ENCODE results near the gene B3GALNT2.
A peak's percentile ranks its signal among the peaks of the same experiment; 100 is the strongest.
"Not testable (repeated sequence)": the region's sequence is repeated elsewhere in the genome, so short reads cannot be mapped to it uniquely, and the experiment has no call there.

The B3GALNT2 gene

DNA sequence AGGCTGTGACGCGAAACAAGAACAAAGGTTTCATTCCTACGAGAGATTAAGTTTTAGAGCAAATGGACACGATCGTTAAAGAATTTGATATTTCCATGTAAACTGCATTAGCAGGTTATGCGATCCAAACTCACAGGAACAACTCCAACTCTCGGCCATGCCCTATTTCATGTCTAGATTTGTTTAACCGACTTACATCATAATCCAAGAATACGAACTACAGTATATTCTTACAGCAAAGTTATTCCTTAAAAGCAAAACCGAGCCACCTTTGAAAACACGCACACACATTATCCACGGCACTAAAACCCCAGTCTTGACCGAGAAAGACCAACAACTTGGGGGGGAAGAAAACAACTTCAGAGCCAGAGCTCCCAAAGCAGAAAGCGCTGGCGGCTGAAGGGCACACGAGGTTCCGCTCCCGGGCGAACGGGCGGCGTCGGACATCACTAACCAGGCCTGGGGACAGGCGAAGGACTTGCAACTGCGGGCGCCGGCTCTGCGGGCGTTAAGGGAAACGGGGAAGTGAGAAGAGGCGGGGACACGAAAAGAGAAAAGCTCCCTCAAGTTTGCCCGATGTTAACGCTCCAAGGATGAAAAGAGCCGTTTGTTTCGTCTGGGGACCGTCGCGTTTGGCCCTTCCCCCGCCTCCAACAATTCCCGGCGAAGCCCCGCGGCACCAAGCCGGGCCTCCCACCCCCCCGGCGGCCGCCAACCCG, 690 bp downstream of the B3GALNT2 start:
- peak; percentile 79 for DNase-seq

DNA sequence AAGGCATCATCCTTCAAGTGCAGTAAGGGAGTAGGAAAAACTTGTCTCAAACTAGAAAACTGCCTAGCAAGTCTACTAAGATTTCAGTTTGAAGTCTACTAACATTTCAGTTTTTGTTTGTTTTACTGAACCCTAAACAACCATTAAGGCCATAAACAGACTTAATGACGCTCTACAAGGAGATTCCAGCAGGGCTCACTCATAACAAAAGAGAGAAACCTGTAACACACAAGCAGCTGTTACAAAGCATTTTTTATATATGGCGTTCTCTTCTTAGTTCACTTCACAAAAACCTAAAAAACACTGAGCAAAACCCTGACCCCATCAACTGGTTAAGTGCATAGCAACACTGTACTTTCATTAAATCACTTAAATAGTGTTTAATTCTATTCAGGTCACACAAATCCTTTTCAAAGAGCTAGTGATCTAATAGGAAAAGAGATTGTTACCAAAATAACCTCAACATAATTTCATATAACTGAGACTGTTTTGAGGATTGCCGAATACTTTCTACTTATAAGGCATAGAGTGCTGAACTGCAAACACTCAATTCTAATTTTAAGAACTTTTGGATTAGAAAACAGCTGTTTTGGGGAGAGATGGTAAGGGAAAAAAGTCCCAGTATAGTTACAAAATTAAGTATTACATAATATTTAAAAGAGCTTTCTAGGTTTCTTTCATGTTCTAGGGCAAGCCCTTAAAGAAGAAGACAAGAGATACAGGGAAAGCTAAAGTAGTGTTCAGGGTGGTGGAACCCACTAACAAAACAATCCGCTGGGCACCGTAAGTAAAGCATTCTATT, 1.4 kb downstream of the B3GALNT2 start:
- DNase-seq, result peak; percentile 18

DNA sequence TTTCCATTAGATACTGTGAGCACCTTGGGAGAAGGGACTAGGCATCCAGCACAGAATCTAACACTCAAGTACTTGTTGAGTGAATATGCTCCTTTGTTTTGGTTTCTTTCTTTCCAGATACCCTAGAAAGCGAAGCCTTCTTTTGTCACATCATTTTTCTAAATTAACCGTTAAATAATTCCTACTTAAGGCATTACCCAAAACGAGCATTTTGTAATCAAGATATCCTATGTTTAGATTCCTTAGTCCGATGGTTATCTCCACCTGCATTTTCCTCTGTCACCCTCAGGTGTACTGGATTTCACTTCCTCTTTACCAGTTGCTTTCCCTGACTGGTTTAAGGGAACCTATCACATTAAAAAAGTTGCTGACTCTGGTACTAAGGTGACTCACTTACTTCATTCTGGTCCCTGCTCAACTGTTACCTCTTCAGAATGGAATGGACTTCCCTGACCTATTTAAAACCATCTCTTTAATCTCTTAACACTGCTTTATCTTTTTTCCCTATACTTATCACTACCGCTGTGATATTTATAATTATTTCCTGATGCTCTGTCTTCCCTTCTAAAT, 3.2 kb downstream of the B3GALNT2 start:
- DNase-seq, result no peak

DNA sequence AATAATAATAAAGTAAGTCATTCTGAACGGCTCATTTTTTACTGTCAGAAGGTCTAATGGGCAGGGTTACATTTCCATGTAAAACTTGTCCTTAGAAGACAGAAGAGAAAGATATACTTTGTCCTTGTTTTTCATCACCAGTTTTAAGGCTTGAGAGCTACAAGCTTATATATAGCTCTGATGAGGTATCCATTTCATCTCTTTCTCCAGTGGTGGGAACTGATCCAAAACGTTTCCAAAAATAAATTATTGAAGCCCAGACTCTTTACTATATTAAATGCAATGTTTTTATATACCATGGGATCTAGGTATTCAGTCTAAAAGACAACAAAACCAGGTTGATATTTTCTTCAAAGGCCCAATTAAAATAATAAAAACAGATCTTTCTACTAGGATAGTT, 8.7 kb downstream of the B3GALNT2 start:
- DNase-seq, result no peak

DNA sequence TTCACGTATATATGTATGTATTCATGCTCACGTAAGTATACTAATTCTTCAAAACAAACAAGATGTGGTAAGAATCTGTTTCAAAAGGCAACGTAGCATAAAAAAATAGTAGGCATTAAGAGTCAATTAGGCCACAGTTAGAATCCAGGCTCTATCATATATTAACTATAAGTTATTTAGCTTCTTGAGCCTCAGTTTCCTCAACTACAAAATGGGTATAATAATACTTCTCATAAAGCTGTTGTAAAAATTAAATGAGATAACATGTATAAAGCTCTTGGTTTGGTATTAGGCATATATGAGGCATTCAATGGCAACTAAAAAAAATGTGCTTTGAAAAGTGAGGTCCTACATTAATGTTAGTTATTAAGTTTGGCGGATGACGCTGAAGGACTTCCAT, 9.2 kb downstream of the B3GALNT2 start:
- no peak for DNase-seq

DNA sequence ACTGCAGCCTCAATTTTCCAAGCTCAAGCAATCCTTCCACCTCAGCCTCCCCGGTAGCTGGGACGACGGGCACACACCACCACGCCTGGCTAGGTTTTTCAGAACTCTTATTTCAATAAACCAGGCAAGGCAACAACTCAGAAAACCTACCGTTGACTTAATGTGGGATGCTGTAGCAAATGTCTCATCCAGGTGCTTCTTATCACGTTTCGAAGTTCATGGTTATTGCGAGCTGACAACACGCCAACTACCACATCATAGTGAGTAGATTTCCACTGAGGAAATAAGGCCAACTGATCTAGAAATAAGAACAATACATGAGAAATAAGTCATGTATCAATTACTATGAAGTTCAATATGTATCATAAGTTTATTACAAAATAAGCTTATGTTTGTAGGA, 9.7 kb downstream of the B3GALNT2 start:
- no peak for DNase-seq

DNA sequence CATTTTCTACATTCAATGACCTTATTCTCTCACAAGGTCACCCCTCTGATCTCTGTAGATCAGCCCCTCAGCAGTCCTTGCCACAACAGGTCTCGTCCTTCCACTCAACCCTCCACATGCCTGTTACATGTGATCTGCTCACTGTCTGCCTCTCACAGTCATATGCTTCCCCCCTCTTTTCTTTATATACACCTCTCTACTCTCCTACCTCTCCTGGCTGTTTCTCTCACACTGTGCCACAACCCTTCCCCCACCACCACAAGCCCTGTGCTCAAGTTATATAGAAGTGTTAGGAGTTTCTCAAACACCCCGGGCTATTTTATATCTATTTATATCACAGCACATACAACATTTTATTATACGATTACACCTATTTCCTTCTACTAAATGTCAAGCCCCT, 12.6 kb downstream of the B3GALNT2 start:
- no peak for DNase-seq

DNA sequence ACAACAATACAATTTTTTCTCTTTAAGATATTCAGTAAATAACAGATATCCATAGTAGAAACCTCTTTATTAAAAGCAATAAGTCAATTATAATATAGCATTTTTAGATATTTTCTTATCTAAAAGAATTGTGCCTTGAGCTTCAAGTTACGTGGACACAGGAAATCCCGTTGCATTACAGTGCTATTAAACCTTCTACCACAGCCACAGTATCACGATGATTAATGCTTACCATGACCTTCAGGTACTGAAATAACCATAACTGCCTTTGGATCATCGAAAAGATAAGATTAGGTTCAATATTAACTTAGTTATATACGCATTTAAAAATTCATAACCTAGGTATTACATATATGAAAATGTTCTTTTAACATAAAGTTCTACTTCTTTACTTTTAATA, 17.9 kb downstream of the B3GALNT2 start:
- no peak for DNase-seq

DNA sequence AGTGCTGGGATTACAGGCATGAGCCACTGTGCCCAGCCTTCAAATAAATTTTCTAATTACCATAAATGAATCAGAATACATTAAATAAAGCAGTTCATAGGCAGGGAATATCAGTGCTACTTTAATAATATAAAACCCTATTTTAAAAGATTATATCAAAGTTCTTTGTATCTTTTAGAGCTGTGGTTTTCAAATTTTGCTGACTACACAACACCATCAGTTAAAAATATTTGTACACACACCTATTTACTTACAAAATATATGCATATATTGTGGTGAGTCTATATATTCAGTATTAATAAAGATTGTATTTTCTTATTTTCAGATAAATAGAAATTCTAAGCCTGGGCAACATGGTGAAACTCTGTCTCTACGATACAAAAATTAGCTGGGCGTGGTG, 18.7 kb downstream of the B3GALNT2 start:
- no peak for DNase-seq

DNA sequence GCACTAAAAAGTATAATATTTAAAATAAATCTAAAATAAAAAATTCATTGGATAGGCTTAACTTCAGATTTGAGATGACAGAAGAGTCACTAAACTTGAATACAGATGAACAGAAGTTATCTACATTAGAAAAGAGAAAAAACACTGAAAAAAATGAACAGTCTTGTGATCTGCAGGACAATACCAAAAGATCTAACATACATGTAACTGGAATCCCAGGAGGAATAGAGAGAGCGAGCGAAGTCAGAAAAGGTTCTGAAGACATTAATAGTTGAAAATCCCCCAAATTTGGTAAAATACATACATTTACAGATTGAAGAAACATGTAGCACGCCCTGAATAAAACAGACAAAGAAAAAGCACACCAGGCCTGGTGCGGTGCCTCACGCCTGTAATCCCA, 21.2 kb downstream of the B3GALNT2 start:
- no peak for DNase-seq

DNA sequence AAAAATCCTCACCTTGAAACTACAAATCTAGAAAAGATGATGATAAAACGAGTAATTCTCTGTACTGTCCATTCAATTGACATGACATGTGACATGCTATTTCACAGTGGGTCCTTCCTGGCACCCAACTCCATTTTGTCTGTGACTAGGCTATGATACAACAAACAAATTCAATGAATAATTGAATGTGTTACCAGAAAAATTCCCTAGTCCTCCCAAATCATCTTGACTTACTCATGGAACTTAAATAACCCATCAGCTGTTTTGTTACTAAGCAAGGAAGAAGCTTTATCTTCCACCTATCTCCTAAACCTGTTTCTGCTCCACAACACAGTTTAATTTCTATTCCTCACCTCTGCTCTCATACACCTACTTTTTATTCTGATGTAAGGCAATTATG, 30.4 kb downstream of the B3GALNT2 start:
- DNase-seq, result no peak

DNA sequence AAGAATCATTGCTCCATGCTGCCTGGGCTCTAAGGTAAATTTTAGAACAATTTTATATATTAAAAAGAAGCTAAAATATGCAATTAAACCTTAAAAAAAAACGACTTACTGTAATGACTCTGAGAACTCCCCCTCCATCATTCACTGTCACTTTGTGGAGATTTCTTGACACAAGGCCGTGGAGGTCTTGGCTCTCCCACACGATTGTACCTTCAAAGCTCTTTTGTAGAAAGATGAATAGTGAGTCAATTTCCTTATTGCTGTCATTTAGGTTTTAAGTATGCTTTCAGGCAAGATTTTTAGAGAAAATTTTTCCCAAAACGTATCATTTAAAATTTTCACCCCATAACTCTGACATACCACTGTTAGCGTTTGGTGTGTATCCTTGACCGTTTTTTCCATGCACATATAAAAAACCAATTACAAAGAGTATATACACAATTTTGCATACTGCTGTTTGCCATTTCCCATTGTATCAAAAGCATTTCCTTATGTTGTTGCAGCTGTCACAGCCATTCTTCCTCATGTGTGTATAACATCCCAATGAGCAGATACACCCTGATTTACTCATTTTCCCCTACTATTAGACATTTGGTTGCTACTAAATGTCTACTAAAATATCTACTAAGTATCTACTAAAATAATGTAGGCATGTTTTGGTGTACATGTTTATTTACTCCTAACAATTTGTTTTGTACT, 33.4 kb downstream of the B3GALNT2 start:
- no peak for DNase-seq

DNA sequence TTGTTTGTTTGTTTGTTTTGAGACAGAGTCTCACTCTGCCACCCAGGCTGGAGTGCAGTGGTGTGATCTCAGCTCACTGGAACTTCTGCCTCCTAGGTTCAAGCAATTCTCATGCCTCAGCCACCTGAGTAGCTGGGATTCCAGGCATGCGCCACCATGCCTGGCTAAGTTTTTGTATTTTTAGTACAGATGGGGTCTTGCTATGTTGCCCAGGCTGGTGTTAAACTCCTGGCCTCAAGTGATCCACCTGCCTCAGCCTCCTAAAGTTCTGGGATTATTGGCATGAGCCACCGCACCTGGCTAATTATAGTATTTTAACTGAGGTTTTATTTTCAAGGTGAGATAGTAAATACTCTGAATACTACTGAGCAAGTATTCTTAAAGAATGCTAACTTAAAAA, 34.4 kb downstream of the B3GALNT2 start:
- DNase-seq, result not testable (repeated sequence)

DNA sequence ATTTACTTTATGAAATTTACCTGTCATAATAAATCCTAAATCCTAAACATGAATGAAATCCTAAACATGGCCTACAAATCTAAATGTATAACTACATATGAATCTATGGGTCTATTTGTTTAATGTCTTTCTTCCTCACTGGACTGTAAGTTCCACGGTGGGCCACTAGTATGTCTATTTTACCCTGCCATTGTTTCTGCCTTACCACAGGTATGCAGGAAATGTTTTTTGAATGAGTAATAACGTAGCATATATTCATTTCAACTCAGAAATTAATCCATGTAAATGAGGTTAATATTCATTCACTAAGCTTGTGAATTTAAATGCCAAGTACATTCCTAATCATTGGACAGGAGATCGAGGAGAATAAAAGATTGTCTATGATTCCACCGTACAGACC, 35.3 kb downstream of the B3GALNT2 start:
- no peak for DNase-seq

DNA sequence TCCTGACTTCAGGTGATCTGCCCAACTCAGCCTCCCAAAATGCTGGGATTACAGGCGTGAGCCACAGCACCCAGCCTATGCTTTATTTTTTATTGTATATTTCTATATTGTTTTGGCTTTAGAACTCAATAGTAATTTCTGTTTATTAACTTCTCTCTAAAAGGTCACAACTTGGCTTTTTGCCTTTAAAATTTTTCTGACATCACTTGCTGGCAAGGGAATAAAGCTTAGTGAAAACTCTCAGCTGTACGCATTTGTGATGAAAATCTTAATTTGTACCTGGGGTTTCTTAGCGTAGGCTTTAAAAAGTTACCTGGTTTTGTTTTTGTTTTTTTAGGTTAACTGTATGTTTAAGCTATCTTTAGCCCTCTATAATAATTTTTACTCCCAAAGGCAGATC, 36.2 kb downstream of the B3GALNT2 start:
- DNase-seq, result no peak

DNA sequence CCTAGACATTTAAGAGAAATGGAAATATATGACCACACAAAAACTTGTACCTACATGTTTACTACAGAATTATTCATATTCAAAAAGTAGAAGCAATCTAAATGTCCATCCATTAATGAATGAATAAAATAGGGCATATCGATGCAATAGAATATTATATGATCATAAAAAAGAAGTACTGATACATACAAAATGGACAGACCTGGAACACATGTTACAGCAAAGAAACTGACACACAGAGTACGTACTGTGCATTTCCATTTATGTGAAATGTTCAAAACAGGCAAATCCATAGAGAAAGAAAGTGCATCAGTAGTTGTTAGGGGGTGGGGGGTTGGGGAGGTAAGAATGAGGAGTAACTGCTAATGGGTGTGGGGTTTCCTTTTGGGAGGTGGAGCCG, 39.2 kb downstream of the B3GALNT2 start:
- DNase-seq, result no peak

DNA sequence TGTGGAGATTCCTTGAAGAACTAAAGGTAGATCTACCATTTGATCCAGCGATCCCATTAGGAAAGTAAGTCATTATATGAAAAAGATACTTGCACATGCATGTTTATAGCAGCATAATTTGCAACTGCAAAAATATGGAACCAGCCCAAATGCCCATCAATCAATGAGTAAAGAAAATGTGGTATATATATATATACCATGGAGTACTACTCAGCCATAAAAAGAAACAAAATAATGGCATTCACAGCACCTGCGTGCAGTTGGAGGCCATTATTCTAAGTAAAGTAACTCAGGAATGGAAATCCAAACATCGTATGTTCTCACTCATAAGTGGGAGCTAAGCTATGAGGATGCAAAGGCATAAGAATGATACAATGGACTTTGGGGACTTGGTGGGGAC, 41.4 kb downstream of the B3GALNT2 start:
- DNase-seq, result not testable (repeated sequence)

DNA sequence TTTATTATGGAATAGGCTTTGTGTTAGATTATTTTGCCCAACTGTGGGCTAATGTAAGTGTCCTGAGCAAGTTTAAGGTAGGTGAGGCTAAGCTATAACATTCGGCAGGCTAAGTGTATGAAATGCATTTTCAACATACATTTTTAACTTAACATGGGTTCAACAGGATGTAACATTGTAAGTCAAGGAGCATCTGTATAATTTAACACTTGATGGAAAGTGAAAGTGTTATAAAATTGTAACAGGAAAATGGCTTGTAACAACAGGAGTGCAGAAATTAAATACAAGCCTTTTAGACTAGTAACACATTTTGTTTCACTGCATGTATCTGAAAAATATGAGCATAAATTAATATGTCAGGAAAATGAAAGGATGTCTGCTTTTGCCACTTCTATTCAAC, 42.3 kb downstream of the B3GALNT2 start:
- no peak for DNase-seq

DNA sequence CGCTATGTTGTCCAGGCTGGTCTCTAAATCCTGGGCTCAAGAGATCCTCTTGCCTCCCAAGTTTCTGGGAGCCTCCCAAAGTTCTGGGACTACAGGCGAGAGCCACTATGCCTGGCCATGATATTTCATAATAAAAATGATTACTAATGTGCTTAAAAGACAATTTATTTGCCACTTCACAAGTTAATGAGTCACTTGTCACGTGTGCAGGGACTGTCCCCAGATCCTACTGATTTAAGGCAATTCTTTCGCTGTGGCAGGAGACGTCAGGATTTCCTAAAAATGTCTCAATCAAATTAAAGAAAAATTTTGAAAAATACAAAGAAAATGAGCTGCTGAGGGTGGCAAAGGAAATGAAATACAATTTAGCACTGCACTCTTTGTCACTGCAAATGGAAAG, 43.5 kb downstream of the B3GALNT2 start:
- no peak for DNase-seq

DNA sequence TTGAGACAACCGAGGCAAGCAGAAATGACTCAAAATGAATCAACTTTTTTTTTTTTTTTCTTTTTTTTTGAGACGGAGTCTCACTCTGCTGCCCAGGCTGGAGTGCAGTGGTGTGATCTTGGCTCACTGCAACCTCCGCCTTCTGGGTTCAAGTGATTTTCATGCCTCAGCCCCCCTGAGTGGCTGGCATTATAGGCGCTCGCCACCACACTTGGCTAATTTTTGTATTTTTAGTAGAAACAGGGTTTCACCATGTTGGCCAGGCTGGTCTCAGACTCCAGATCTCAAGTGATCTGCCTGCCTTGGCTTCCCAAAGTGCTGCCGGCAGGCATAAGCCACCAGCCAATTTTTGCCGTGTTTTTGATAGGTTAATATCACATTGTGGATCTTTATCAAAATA, 46.4 kb downstream of the B3GALNT2 start:
- DNase-seq, result not testable (repeated sequence)

DNA sequence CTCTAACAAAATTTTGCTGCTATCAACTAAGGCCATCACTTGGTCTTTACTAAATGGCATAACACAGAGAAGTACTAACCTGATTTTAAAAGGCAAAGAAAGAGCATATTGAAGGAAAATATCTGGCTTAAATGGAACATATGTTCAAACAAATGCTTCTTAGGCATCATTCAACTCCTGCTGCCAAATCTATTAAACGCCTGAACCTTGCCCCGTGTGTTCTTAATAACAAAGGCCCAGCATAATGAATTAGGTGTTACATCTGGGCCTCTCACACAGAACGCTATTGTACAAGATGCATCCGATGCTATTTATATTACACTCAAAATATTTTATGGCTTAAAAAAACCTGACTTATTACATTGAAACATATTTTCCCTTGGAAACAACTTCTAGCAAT, 48.4 kb downstream of the B3GALNT2 start:
- peak; percentile 7 for DNase-seq

DNA sequence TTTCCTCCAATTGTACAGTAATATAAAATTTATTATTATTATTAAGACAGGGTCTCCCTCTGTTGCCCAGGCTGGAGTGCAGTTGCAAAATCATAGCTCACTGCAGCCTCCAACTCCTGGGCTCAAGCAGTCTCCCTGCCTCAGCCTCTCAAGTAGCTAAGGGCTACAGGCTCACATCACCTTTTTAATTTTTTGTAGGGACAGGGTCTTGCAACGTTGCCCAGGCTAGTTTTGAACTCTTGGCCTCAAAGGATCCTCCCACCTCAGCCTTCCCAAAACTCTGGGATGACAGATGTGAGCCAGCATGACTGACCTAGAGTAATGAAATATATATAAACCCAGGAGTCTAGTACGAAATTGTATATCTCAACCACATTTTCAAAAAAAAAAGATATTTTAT, 49.2 kb downstream of the B3GALNT2 start:
- no peak for DNase-seq

DNA sequence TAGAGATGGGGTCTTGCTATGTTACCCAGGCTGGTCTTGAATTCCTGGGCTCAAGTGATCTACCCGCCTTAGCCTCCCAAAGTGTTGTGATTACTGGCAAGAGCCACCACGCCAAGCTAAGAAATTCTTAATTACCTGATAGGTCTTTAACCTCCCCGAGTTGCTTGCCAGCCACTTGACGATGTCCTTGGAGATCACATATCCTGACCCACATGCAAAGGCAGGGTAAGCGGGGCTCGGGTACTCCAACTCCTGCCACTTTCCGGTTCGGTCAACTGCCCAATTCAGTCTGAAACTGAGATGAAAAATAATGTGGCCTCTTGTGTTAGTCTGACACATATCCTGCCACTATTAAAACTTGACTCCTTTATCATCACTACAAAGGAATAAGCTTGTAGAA, 50.2 kb downstream of the B3GALNT2 start:
- DNase-seq, result no peak
